H9 (cell line): ENCODE results near the gene KRTAP10-3. TPM values are rescaled to one million over a fixed set of nuclear protein-coding genes. Genes with fewer than 3 reads are reported as not detected.

Experiments used
- DNase-seq: peaks from one replicate; pipeline ENCODE4 v3.0.0-alpha.2; 2017
- H2AFZ ChIP-seq: one replicate; pipeline ENCODE4 v1.6.1; 2013; ENCODE audit warnings: mild to moderate bottlenecking, low read length, control low read depth, moderate library complexity
- H2AK5ac ChIP-seq: 2 replicates; pipeline ENCODE4 v1.6.1; 2013; ENCODE audit warnings: low read length, control low read depth, mixed read lengths; ENCODE audit not compliant: insufficient read length
- H2BK120ac ChIP-seq: one replicate; pipeline ENCODE4 v1.6.1; 2013; ENCODE audit warnings: low read depth, mild to moderate bottlenecking, low read length, control low read depth, inconsistent platforms; ENCODE audit not compliant: poor library complexity, severe bottlenecking
- H2BK12ac ChIP-seq: 2 replicates; pipeline ENCODE4 v1.6.1; 2013; ENCODE audit warnings: low read length, control low read depth, mixed read lengths, low read depth; ENCODE audit not compliant: insufficient read length
- H2BK15ac ChIP-seq: 2 replicates; pipeline ENCODE4 v1.6.1; 2013; ENCODE audit warnings: low read depth, low read length, control low read depth
- H2BK20ac ChIP-seq: one replicate; pipeline ENCODE4 v1.6.1; 2013; ENCODE audit warnings: low read depth, mild to moderate bottlenecking, low read length, control low read depth, inconsistent platforms; ENCODE audit not compliant: poor library complexity, severe bottlenecking
- H2BK5ac ChIP-seq: 2 replicates; pipeline ENCODE4 v1.6.1; 2013; ENCODE audit warnings: low read length, control low read depth, mixed read lengths; ENCODE audit not compliant: insufficient read length
- H3K14ac ChIP-seq: 2 replicates; pipeline ENCODE4 v1.6.1; 2013; ENCODE audit warnings: low read length, control low read depth; ENCODE audit not compliant: insufficient read depth
- H3K18ac ChIP-seq: 2 replicates; pipeline ENCODE4 v1.6.1; 2013; ENCODE audit warnings: low read depth, mild to moderate bottlenecking, mixed read lengths, low read length, control low read depth; ENCODE audit not compliant: insufficient read length
- H3K23ac ChIP-seq: 2 replicates; pipeline ENCODE4 v1.6.1; 2013; ENCODE audit warnings: low read length, control low read depth, mixed read lengths, low read depth; ENCODE audit not compliant: insufficient read length
- H3K23me2 ChIP-seq: 2 replicates; pipeline ENCODE4 v1.6.1; 2013; ENCODE audit warnings: low read depth, mild to moderate bottlenecking, mixed read lengths, low read length, control low read depth; ENCODE audit not compliant: insufficient read length, poor library complexity, severe bottlenecking
- H3K27ac ChIP-seq: 2 replicates; pipeline ENCODE4 v1.5.1; 2013; ENCODE audit warnings: low read length, control low read depth, mixed read lengths, low read depth; ENCODE audit not compliant: insufficient read length
- H3K27me3 ChIP-seq: 2 replicates; pipeline ENCODE4 v1.6.1; 2013; ENCODE audit warnings: low read length, control low read depth, inconsistent platforms; ENCODE audit not compliant: insufficient read depth
- H3K4ac ChIP-seq: 2 replicates; pipeline ENCODE4 v1.6.1; 2013; ENCODE audit warnings: low read depth, mild to moderate bottlenecking, control low read depth, inconsistent platforms, low read length, moderate library complexity
- H3K4me1 ChIP-seq: 2 replicates; pipeline ENCODE4 v1.6.1; 2013; ENCODE audit warnings: low read length, control low read depth, inconsistent platforms; ENCODE audit not compliant: insufficient read depth
- H3K4me2 ChIP-seq: 2 replicates; pipeline ENCODE4 v1.6.1; 2013; ENCODE audit warnings: low read length, control low read depth, mixed read lengths; ENCODE audit not compliant: insufficient read length, insufficient read depth
- H3K56ac ChIP-seq: 2 replicates; pipeline ENCODE4 v1.6.1; 2013; ENCODE audit warnings: low read depth, mild to moderate bottlenecking, mixed read lengths, low read length, control low read depth; ENCODE audit not compliant: insufficient read length
- H3K79me1 ChIP-seq: 2 replicates; pipeline ENCODE4 v1.6.1; 2013; ENCODE audit warnings: low read depth, mild to moderate bottlenecking, moderate library complexity, low read length, control low read depth, inconsistent platforms; ENCODE audit not compliant: insufficient read depth, poor library complexity, severe bottlenecking
- H3K79me2 ChIP-seq: 2 replicates; pipeline ENCODE4 v1.6.1; 2013; ENCODE audit warnings: low read length, control low read depth, inconsistent platforms; ENCODE audit not compliant: insufficient read depth
- H3K9ac ChIP-seq: 2 replicates; pipeline ENCODE4 v1.6.1; 2013; ENCODE audit warnings: low read length, control low read depth, mixed read lengths; ENCODE audit not compliant: insufficient read length; ENCODE audit errors: extremely low read depth
- H3K9me3 ChIP-seq: one replicate; pipeline ENCODE4 v1.6.1; 2013; ENCODE audit warnings: low read depth, low read length, inconsistent platforms; ENCODE audit not compliant: control insufficient read depth
- H3T11ph ChIP-seq: one replicate; pipeline ENCODE4 v1.6.1; 2013; ENCODE audit warnings: mild to moderate bottlenecking, low read length, control low read depth, inconsistent platforms
- H4K20me1 ChIP-seq: one replicate; pipeline ENCODE4 v1.6.1; 2013; ENCODE audit not compliant: control insufficient read depth, insufficient read length, insufficient read depth
- H4K5ac ChIP-seq: 2 replicates; pipeline ENCODE4 v1.6.1; 2013; ENCODE audit warnings: low read depth, mild to moderate bottlenecking, mixed read lengths, low read length, control low read depth; ENCODE audit not compliant: insufficient read length
- H4K8ac ChIP-seq: replicated peaks from 2 replicates; pipeline ENCODE4 v1.6.1; 2013; ENCODE audit warnings: low read length, control low read depth, mixed read lengths, low read depth; ENCODE audit not compliant: insufficient read length
- H4K91ac ChIP-seq: 2 replicates; pipeline ENCODE4 v1.6.1; 2013; ENCODE audit warnings: low read depth, mild to moderate bottlenecking, moderate library complexity, mixed read lengths, low read length, control low read depth; ENCODE audit not compliant: insufficient read length
- H3K27ac Mint-ChIP-seq, 3 experiments: 2 replicates in 2 of 3; 3 replicates in 1 of 3; pipeline ENCODE4 v1.8.0; 2020 to 2021; ENCODE audit warnings: mixed read lengths in 3 of 3, mild to moderate bottlenecking in 1 of 3, moderate library complexity in 1 of 3
- H3K27me3 Mint-ChIP-seq: 2 replicates; pipeline ENCODE4 v1.8.0; 2021; ENCODE audit warnings: low read depth, mild to moderate bottlenecking, moderate library complexity, mixed read lengths
- H3K36me3 Mint-ChIP-seq, 3 experiments: 2 replicates in 2 of 3; 3 replicates in 1 of 3; pipeline ENCODE4 v1.8.0; 2020 to 2021; ENCODE audit warnings: low read depth in 3 of 3, mixed read lengths in 3 of 3; ENCODE audit not compliant: insufficient read depth in 1 of 3
- H3K4me1 Mint-ChIP-seq, 2 experiments: 2 replicates each; pipeline ENCODE4 v1.8.0; 2020; ENCODE audit warnings: mixed read lengths in 2 of 2
- H3K4me3 Mint-ChIP-seq, 2 experiments: 2 replicates in 1 of 2; 3 replicates in 1 of 2; pipeline ENCODE4 v1.8.0; 2020 to 2021; ENCODE audit warnings: mild to moderate bottlenecking in 2 of 2, mixed read lengths in 2 of 2, moderate library complexity in 1 of 2
- H3K9me3 Mint-ChIP-seq, 2 experiments: 2 replicates in 1 of 2; 3 replicates in 1 of 2; pipeline ENCODE4 v1.8.0; 2020; ENCODE audit warnings: mild to moderate bottlenecking in 2 of 2, mixed read lengths in 2 of 2, moderate library complexity in 1 of 2
- CTCF ChIP-seq: fragments of 200-600 bp; sonication (generic); conservative IDR thresholded peaks from 3 replicates; pipeline ENCODE4 v1.8.0; 2021; ENCODE audit warnings: antibody characterized with exemption, mild to moderate bottlenecking
- WGBS: extraction: QIAGEN DNeasy Blood & Tissue Kit; methylation state at CpG from one replicate; pipeline ENCODE4 v1.1.7; 2013; ENCODE audit warnings: missing lambda C conversion rate, low lambda C conversion rate, mixed read lengths; ENCODE audit not compliant: insufficient read length; ENCODE audit errors: extremely low coverage; 5-methylcytosine and 5-hydroxymethylcytosine counted together
- total RNA-seq: library from RNA; stranded (reverse); gene quantifications from 2 replicates; pipeline ENCODE4 v1.2.1, GENCODE V29; 2021

Gene KRTAP10-3
- total RNA-seq, 1 experiment from 2014 or later = not detected

GRCh38 chr21:44528634-44528995 lies 30.0 kb downstream of the KRTAP10-3 start:
- H3K27me3 Mint-ChIP-seq = peaks cover 7% of the 10 kb centered on the region
- no peak overlapping the region for H4K5ac ChIP-seq
- no peaks in the 10 kb centered on the region for H3K9me3 ChIP-seq
- no peak overlapping the region for H3T11ph ChIP-seq
- H2AK5ac ChIP-seq = no peak overlapping the region
- no peak overlapping the region for H2BK15ac ChIP-seq
- H2BK5ac ChIP-seq = no peak overlapping the region
- H4K8ac ChIP-seq = no peak overlapping the region
- H2BK120ac ChIP-seq = no peak overlapping the region
- H4K20me1 ChIP-seq = no peaks in the 10 kb centered on the region
- no peak overlapping the region for H3K9ac ChIP-seq
- H3K79me1 ChIP-seq = no peaks in the 10 kb centered on the region
- H3K79me2 ChIP-seq = no peaks in the 10 kb centered on the region
- no peaks in the 10 kb centered on the region; the same call in 1 of the 2 replicates for H3K4me1 ChIP-seq
- H3K4ac ChIP-seq = no peak overlapping the region
- no peak overlapping the region for H3K18ac ChIP-seq
- no peaks in the 10 kb centered on the region for H3K9me3 Mint-ChIP-seq
- no peak overlapping the region for H3K23ac ChIP-seq
- no peak overlapping the region for H3K4me3 Mint-ChIP-seq
- H4K91ac ChIP-seq = no peak overlapping the region
- no peak overlapping the region for H2BK12ac ChIP-seq
- H3K27me3 ChIP-seq = no peaks in the 10 kb centered on the region
- no peak overlapping the region for H2BK20ac ChIP-seq
- H2AFZ ChIP-seq = no peak overlapping the region
- no peak overlapping the region for H3K27ac ChIP-seq
- H3K36me3 Mint-ChIP-seq = no peaks in the 10 kb centered on the region; a peak in 1 of 7 replicates
- no peak overlapping the region for H3K27ac Mint-ChIP-seq
- WGBS = no CpG with 5 or more reads among the region's 10 CpGs
- no peak overlapping the region for H3K14ac ChIP-seq
- no peak for TF ChIP-seq CTCF
- peak; percentile 14 for DNase-seq
- no peak overlapping the region for H3K56ac ChIP-seq
- H3K4me1 Mint-ChIP-seq = peaks cover 2 to 8% of the 10 kb centered on the region in 2 experiments; a peak in 3 of 4 replicates
- no peak overlapping the region for H3K4me2 ChIP-seq
- H3K23me2 ChIP-seq = no peaks in the 10 kb centered on the region
